Testis (tissue), 2 donors: ENCODE data around the gene DENND2A.

ENCODE experiments used
- CTCF ChIP-seq, 3 experiments: fragments of 450-650 bp in 2 of 3; fragments of 200-600 bp in 1 of 3; sonication (generic) in 1 of 3; IDR thresholded peaks; one replicate each; pipeline ENCODE4 v1.5.1; 2016 to 2019; ENCODE audit warnings: antibody characterized with exemption in 3 of 3, mild to moderate bottlenecking in 2 of 3, moderate library complexity in 1 of 3
- POLR2A ChIP-seq: fragments of 450-650 bp; IDR thresholded peaks from one replicate; pipeline ENCODE4 v1.6.1; 2017; ENCODE audit warnings: antibody characterized with exemption, mild to moderate bottlenecking, moderate library complexity

GRCh38 chr7:140605337-140605736, 35.3 kb downstream of the DENND2A start:
- no peak for TF ChIP-seq CTCF (IDR thresholded peaks at IDR 0.05)
- TF ChIP-seq POLR2A, result no peak
